NCI-H345 treated with DMSO at 0.1 percent for 48 hours (cell line): ENCODE measurements around the gene NT5C2.

Experiments used
- DNase-seq: peaks from one replicate; lab custom pipeline; 2025; ENCODE audit not compliant: unreplicated experiment; lab: John Stamatoyannopoulos, UW

The NT5C2 gene

GRCh38 chr10:103125323-103126267 lies 67.5 kb downstream of the NT5C2 start:
- no peak for DNase-seq

- no peak for DNase-seq
Observed at GRCh38 chr10:103124420-103125096, 68.5 kb downstream of the NT5C2 start.

GRCh38 chr10:103123282-103124024 lies 69.6 kb downstream of the NT5C2 start:
- DNase-seq: no peak

- DNase-seq: no peak
Observed at GRCh38 chr10:103120977-103121735, 71.9 kb downstream of the NT5C2 start.

GRCh38 chr10:103120546-103120945 lies 72.5 kb downstream of the NT5C2 start:
- DNase-seq: no peak

GRCh38 chr10:103117247-103117646 lies 75.8 kb downstream of the NT5C2 start:
- no peak for DNase-seq

GRCh38 chr10:103114876-103115275 lies 78.2 kb downstream of the NT5C2 start:
- no peak for DNase-seq

- DNase-seq: no peak
Observed at GRCh38 chr10:103111918-103112877, 80.9 kb downstream of the NT5C2 start.

- DNase-seq: no peak
Observed at GRCh38 chr10:103111031-103111917, 81.8 kb downstream of the NT5C2 start.

GRCh38 chr10:103110407-103110806 lies 82.7 kb downstream of the NT5C2 start:
- no peak for DNase-seq

GRCh38 chr10:103109821-103110220 lies 83.3 kb downstream of the NT5C2 start:
- no peak for DNase-seq

- DNase-seq: no peak
Observed at GRCh38 chr10:103106539-103106938, 86.5 kb downstream of the NT5C2 start.

- DNase-seq: no peak
Observed at GRCh38 chr10:103105462-103105861, 87.6 kb downstream of the NT5C2 start.

GRCh38 chr10:103104721-103105120 lies 88.4 kb downstream of the NT5C2 start:
- no peak for DNase-seq

GRCh38 chr10:103103989-103104388 lies 89.1 kb downstream of the NT5C2 start:
- DNase-seq: no peak

- no peak for DNase-seq
Observed at GRCh38 chr10:103102195-103102594, 90.9 kb downstream of the NT5C2 start.

GRCh38 chr10:103100620-103101019 lies 92.5 kb downstream of the NT5C2 start:
- DNase-seq: no peak

GRCh38 chr10:103098240-103098639 lies 94.8 kb downstream of the NT5C2 start:
- no peak for DNase-seq

GRCh38 chr10:103096130-103096529 lies 96.9 kb downstream of the NT5C2 start:
- no peak for DNase-seq
